ENCODE measurements around the gene SHBG. TPM values are rescaled to one million over a fixed set of nuclear protein-coding genes. Genes with fewer than 3 reads are reported as not detected.

Gene SHBG
- total RNA-seq, 2 donors from 2014 or later, result 0.42 to 0.64 TPM

GRCh38 chr17:7652388-7653356 is 22.7 kb downstream of the SHBG start:
- no peaks in the 10 kb centered on the region for H3K36me3 ChIP-seq
- peaks cover 21% of the 10 kb centered on the region for H3K27me3 ChIP-seq
- no peaks in the 10 kb centered on the region for H3K4me1 ChIP-seq
- TF ChIP-seq, protein P1, sequence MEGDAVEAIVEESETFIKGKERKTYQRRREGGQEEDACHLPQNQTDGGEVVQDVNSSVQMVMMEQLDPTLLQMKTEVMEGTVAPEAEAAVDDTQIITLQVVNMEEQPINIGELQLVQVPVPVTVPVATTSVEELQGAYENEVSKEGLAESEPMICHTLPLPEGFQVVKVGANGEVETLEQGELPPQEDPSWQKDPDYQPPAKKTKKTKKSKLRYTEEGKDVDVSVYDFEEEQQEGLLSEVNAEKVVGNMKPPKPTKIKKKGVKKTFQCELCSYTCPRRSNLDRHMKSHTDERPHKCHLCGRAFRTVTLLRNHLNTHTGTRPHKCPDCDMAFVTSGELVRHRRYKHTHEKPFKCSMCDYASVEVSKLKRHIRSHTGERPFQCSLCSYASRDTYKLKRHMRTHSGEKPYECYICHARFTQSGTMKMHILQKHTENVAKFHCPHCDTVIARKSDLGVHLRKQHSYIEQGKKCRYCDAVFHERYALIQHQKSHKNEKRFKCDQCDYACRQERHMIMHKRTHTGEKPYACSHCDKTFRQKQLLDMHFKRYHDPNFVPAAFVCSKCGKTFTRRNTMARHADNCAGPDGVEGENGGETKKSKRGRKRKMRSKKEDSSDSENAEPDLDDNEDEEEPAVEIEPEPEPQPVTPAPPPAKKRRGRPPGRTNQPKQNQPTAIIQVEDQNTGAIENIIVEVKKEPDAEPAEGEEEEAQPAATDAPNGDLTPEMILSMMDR (IDR thresholded peaks at IDR 0.05), result no peak
- H3K27ac ChIP-seq, result no peak overlapping the region
- H3K9ac ChIP-seq (ENCODE audit: low read depth in 2 of 2, low read length in 2 of 2), result no peak overlapping the region
- no peak for DNase-seq
- H3K4me3 ChIP-seq, result no peak overlapping the region
- no peaks in the 10 kb centered on the region for H3K9me3 ChIP-seq
- intact Hi-C loops (cut with DNase I), result no loop called here

DNA sequence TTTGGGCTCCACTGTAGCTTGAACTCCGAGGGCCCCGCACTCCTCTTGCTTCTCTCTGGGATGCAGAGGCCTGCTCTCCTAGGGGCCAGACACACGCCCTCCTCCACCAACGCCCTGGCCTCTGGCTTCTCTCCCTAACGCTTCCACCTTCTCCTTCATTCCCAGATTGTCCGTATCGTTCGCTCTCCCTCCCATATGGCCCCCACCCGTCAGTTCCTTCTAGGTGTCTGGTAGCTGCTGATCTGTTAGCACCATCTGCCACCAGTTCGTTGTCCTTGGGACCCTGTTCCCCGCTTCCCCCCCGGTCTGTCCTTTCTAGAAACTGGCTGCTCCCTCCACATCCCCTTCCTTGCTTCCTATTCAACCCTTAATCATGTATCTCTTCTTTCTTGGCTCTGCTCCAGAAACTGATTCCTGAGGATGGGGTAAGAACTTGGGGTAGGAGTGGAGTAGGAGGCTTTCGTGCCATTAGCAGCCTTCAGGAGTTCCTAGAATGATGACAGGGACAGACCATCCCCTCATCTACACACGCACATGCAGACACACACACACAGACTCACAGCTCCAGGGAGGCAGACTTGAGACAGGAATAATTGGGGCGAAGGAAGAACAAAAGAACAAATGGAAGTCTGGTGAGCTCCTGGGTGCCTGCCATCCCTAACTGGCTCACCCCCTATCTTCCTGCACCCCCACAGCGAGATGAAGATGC is 25.1 kb downstream of the SHBG start:
- peaks cover 20% of the 10 kb centered on the region for H3K27me3 ChIP-seq
- no peak overlapping the region for H3K27ac ChIP-seq
- TF ChIP-seq, protein P1 (IDR thresholded peaks at IDR 0.05), result no peak

GRCh38 chr17:7655541-7655840 is 25.6 kb downstream of the SHBG start:
- TF ChIP-seq, protein P1 (IDR thresholded peaks at IDR 0.05), result no peak
- H3K27ac ChIP-seq, result no peak overlapping the region
- intact Hi-C loops (cut with DNase I), result no loop called here
- no peak overlapping the region for H3K4me3 ChIP-seq
- no peak for DNase-seq
- H3K9me3 ChIP-seq, result no peaks in the 10 kb centered on the region
- H3K9ac ChIP-seq (ENCODE audit: low read depth in 2 of 2, low read length in 2 of 2), result no peak overlapping the region
- no peaks in the 10 kb centered on the region for H3K36me3 ChIP-seq
- no peaks in the 10 kb centered on the region for H3K4me1 ChIP-seq
- H3K27me3 ChIP-seq, result peaks cover 15% of the 10 kb centered on the region

More for the DNA sequence above, 25.1 kb downstream of the SHBG start:
- Histone ChIP-seq H3K9ac (ENCODE audit: low read depth in 2 of 2, low read length in 2 of 2) (no peak overlapping the region), H3K36me3 (no peaks in the 10 kb centered on the region), H3K9me3 (no peaks in the 10 kb centered on the region), H3K4me3 (no peak overlapping the region), H3K4me1 (no peaks in the 10 kb centered on the region)
- no peak for DNase-seq
- intact Hi-C loops (cut with DNase I), result no loop called here

DNA sequence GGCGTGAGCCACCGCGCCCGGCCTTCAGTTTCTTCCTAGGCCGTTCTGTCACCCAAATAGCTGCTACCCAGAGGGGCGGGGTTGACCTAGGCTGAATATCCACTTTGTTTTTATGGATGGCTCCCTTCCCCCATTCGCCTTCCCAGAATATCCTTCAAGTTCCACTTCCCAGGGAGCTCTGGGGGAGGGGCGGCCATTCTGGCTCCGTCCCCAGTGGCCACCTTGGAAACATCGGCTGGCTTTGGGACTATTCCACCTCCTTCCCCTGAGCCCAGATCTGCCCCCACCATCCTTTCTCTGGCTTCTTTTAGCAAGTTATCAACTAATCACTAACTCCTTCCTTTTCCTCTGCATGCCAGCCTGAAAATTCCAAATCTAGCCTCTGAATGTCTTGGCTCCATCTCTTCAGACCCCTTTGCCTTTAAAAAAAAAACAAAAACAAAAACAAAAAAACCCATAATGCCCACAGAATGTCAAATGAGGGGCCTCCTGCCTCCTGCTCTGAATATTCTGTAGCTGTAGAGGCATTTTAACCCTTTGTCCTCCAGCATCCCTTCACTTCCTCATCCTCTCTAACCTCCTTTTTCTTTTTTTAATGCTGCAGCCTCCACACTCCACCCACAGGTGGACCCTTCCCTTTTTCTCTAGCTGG is 27.1 kb downstream of the SHBG start:
- Histone ChIP-seq H3K9me3 (no peaks in the 10 kb centered on the region), H3K27me3 (no peaks in the 10 kb centered on the region), H3K4me1 (no peaks in the 10 kb centered on the region), H3K4me3 (no peak overlapping the region), H3K36me3 (no peaks in the 10 kb centered on the region), H3K27ac (no peak overlapping the region), H3K9ac (ENCODE audit: low read depth in 2 of 2, low read length in 2 of 2) (no peak overlapping the region)
- TF ChIP-seq, protein P1 (IDR thresholded peaks at IDR 0.05), result no peak
- intact Hi-C loops (cut with DNase I), result no loop called here
- peak; percentile 32 for DNase-seq

DNA sequence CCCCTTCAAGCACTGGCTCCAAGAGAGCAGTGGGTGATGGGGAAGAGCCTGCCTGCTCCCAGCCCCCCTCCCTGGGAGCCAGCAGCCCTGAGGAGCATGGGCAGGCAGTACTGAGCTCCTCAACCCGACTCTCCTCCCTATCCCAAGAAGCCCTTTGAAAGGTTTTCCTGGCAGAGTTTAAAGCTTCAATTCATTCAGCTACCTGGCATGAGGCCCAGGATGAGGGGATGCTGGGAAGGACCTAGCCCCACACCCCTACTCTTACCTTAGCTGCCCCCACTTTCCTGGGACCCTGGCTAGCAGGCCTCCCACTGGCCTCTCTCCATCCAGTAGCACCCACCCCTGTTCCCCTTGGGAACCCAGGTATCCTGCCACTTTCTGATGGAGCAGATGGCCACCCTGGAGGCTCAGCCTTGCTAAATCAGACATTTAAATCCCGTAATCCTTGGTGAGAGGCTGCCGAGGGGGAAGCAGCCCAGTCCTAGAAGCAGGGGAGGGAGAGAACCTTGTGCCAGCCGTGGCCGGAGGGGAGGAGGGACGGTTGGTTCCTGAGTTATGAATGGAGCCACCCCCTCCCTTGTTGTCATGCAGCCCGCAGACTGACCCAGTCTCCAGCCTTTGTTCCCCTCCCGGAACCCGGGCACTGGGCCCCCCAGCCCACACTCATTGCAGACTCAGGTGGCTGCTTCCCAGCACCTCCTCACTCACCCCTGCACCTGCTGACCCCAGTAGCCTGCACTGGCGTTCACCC is 37.9 kb downstream of the SHBG start:
- no peak overlapping the region for H3K4me3 ChIP-seq
- no peaks in the 10 kb centered on the region for H3K36me3 ChIP-seq
- no peak for DNase-seq
- H3K9me3 ChIP-seq, result no peaks in the 10 kb centered on the region
- no peaks in the 10 kb centered on the region for H3K4me1 ChIP-seq
- H3K27ac ChIP-seq, result no peak overlapping the region
- intact Hi-C loops (cut with DNase I), result no loop called here
- no peaks in the 10 kb centered on the region for H3K27me3 ChIP-seq
- H3K9ac ChIP-seq (ENCODE audit: low read depth in 2 of 2, low read length in 2 of 2), result no peak overlapping the region
- TF ChIP-seq, protein P1 (IDR thresholded peaks at IDR 0.05), result no peak
